SIG-M5 (cell line): ENCODE results near the gene URM1.
"Not testable (repeated sequence)": the region's sequence is repeated elsewhere in the genome, so short reads cannot be mapped to it uniquely, and the experiment has no call there.

Experiments
- DNase-seq: peaks from one replicate; lab custom pipeline; 2025; lab: John Stamatoyannopoulos, UW

The URM1 gene

DNA sequence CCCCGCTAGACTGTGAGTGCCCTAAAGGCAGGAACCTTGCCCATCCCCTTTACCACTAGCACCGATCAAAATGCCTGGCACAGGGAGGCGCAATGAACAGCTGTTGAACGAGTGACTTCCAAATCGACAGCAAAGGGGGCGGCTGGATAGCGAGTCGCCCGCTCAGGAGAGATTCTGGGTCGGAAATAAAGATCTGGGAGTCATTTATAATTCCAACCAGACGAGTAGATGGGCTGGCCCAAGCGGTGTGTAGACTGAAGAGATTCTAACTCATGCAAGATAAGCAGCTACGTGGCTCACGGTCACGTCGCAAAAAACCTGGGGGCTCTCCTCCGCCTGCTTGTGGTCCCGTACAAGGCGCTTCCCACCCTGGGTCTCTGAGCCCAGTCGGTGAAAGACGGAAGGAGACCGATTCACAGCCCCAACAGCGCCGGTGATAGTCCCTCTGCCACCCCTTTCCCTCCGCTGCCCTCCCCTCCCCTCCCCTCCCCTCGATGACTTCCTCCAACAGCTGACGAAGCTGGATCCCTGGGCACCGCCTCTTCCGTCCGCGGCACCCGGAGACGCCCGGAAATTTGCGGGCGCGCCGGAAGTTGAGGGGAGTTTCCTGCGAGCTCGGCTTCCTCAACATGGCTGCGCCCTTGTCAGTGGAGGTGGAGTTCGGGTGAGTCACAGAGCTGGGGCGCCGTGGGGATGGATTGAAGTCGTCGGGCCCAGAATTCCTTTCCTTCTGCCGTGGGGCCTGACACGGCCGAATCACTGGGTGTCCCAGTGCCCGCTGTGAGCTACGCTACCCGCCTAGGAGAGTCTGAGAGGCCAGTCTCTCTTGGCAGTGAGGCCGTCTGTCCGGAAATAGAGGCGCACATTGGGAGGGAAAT, at the start of gene URM1:
URM1 (plus strand) TSS at position 623 of the 878 bp plus-strand sequence; CDS start at position 630, 7 bp downstream.
- DNase-seq, result peak; percentile 76

DNA sequence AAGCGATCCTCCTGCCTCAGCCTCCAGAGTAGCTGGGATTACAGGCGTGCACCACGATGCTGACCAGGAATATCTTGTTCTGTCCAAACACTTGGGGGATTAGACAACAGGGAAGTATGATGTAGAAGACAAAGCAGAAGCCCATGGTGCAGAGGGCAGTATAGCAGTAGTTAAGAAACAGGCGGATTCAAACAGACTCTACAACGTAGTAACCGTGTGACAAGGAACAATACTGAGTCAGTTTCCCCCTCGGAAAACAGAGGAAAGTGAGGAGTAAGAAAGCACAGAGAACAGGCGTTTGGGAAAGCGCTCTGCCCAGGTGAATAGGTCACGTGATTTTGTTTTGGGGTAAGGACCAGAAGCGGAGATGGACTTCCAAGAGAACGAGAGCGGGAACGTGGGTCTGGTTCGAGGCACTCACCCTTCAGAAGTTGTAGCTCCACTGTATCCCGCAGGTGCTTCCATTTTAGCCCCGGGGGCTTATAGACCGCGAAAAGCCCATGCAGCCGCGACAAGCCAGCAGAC, 49.2 kb upstream of the URM1 start:
- no peak for DNase-seq

DNA sequence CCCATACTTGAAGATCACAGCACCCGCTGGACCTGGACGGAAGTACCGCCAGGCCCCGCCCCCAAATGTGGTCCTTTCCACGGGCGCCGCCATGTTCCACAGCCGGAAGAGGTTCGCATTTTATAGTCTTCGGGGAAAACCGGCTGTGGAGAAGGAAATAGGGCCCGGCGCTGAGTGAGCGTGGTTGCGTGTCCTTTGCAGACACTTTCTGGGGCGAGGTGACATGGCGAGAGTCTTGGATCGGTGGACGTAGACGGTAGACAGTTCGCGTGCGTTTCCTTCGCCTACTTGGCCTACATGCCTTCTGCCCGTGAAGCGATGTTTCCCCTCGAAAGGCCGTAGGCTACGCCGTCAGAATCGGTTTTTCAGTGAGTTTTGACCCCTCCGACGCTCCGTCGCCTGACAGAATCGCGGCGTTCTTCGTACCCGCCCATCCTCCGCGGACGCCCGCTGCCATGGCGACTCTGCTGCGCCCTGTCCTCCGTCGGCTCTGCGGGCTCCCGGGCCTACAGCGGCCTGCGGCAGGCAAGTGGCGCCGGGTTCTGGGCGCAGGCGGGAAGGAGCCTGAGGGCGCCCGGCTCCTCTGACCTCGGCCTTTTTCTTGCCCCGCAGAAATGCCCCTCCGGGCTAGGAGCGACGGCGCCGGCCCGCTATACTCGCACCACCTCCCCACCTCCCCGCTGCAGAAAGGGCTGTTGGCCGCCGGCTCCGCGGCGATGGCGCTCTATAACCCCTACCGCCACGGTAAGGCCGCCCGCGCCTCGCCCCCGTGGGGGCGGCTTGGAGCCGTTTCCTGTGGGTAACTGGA, 48.6 kb upstream of the URM1 start, which contains the start of the genes COQ4 and TRUB2:
COQ4 (plus strand) TSS at position 436 of the 808 bp plus-strand sequence; CDS start at position 456, 20 bp downstream.
TRUB2 (minus strand) TSS at position 44 of the 808 bp plus-strand sequence; CDS start at position 5, 39 bp downstream.
- peak; percentile 60 for DNase-seq

DNA sequence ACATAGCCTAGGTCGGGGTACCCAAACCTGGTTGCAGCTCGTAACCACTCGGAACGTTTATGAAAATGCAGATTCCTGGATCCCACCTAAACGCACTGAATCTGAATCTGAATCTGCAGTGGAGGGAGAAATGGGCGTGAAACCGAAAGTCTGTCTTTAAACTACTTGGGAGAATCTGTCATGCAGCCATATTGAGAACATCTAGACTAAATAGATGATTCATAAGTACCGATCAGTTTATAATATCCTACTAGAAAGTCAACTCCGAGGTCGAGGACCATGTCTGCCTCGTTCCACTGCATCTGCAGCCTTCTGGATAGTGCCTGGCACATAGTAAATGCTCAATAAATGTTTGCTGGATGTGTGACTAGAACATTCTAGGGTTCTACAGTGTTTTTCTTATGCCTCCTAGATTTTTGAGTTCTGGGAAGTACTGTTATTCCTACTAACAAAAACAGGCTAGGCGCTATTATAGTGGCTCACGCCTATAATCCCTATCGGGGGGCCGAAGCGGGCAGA, 47.9 kb upstream of the URM1 start:
- DNase-seq, result no peak

DNA sequence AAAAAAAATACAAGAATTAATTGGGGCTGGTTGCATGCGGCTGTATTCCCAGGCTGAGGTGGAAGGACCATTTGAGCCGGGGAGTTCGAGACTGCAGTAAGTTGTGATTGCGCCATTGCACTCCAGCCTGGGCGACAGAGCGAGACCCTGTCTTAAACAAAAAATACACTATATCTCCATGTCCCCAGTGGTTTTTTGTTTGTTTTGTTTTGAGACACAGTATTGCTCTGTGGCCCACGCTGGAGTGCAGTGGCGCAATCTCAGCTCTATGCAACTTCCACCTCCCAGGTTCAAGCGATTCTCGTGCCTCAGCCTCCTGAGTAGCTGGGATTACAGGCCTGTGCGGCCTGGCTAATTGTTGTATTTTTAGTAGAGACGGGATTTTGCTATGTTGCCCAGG, 47.4 kb upstream of the URM1 start:
- DNase-seq, result no peak

DNA sequence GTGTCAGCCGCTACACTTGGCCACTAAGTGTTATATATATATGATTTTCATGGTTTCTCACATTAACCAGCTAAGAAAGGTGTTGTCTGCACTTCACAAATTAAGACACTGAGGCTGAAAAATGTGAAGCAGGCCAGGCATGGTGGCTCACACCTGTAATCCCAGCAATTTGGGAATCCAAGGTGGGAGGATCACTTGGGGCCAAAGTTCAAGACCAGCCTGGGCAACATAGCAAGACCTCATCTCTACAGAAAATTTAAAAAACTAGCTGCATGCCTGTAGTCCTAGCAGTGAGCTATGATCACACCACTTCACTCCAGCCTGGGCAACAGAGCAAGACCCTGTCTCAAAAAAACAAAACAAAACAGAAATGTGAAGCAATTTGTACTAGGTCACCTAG, 46.8 kb upstream of the URM1 start:
- DNase-seq, result no peak

DNA sequence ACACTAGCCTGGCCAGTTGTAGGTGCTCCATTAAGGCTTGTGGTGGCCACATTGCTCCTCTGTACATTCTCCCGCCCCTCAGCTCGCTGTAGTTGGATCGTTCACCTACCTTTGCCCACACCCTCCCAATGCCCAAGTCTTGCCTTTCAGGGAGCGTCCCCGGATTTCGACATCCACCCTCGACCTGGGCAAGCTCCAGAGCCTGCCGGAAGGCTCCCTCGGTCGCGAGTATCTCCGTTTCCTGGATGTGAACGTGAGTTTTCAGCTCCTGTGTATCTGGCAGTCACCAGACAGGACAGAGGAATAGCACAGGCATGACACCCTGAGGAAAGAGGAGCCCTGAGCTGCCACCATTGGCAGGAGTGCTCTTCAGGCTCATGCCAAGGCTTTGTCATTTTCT, 45.5 kb upstream of the URM1 start:
- DNase-seq, result no peak

DNA sequence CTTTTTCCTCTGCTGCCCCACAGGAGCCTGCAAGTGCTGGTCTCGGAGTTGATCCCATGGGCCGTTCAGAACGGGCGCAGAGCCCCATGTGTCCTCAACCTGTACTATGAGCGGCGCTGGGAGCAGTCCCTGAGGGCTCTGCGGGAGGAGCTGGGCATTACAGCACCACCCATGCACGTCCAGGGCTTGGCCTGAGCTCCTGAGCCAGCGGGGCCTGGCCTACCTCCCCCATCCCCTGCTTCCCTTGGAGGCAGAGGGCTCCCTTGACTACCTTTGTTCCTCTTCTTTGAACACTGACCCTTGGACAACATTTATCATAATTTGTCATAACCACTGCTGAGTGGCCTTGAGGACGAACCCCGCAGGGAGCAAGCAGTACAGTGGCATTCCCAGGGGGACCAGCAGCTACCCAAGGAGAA, 37.7 kb upstream of the URM1 start:
- DNase-seq, result no peak

DNA sequence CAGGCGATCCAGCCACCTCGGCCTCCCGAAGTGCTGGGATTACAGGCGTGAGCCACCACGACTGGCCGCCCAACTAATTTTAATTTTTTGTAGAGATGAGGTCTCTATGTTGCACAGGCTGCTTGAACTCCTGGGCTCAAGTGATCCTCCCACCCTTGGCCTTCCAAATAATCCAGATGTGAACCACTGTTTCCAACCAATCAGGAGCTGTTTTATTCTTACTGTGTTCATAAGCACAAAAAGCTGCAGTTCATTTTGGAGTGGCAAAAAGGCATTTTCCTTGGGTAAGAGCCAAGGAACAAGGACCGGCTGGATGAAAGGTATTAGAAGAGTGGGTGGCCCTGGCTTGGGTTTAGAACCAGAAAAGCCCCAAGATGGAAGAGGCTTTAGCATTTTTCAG, 36.0 kb upstream of the URM1 start:
- DNase-seq, result no peak

DNA sequence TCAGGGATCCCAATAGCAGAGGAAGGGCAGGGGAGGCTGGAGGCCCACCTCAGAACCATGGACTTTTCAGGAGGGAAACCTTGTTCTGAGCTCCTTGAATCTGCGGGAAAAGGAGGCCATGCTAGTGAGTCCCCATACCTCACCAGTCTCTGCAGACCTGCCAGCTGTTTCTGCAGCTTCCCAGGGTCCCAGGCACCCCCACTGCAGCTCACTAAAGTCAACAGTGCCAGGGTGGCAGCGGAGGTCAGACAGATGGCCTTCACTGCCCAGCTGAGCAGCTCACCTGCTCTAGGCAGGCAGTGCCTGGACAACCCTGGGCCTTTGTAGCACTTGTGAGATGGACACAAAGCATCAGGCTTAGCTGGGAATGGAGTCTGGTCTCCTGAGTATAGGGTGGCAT, 35.3 kb upstream of the URM1 start:
- DNase-seq, result no peak

DNA sequence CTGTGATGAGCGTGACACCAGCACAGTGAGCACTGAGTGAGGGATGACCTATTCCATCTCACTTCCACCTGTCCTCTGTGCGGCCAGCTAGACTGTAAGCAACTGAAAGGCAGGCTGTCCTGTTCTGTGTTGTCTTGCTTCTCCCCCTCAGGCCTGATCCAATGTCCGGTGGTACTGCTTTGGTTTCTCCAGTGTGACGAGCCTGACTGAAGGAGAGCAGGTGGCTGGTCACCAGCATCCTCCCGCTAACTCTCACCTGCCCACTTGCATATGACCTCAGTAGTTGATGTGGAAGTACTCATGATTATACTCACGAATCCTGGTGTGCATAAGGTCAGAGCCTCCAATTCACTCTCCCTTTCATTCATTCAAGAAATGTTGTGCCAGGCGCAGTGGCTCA, 33.2 kb upstream of the URM1 start:
- no peak for DNase-seq

DNA sequence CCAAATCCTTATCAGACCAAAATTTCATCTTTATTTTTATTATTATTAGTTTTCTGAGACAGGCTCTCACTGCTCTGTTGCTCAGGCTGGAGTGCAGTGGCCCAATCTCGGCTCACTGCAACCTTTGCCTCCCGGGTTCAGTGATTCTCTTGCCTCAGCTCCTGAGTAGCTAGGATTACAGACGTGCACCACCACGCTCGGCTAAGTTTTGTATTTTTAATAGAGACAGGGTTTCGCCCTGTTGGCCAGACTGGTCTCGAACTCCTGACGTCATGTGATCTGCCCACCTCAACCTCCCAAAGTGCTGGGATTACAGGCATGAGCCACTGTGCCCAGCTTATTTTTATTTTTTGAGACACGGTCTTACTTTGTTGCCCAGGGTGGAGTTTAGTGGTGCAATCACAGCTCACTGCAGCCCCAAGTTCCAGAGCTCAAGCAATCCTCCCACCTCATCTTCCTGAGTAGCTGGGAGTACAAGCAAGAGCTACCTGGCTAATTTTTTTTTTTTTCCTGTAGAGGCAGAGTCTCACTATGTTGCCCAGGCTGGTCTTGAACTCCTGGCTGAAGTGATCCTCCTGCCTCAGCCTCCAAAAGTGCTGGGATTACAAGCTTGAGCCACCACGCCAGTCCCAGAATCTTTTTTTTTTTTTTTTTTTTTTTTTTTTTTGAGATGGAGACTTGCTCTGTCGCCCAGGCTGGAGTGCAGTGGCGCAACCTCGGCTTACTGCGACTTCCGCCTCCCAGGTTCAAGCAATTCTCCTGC, 32.1 kb upstream of the URM1 start:
- not testable (repeated sequence) for DNase-seq

DNA sequence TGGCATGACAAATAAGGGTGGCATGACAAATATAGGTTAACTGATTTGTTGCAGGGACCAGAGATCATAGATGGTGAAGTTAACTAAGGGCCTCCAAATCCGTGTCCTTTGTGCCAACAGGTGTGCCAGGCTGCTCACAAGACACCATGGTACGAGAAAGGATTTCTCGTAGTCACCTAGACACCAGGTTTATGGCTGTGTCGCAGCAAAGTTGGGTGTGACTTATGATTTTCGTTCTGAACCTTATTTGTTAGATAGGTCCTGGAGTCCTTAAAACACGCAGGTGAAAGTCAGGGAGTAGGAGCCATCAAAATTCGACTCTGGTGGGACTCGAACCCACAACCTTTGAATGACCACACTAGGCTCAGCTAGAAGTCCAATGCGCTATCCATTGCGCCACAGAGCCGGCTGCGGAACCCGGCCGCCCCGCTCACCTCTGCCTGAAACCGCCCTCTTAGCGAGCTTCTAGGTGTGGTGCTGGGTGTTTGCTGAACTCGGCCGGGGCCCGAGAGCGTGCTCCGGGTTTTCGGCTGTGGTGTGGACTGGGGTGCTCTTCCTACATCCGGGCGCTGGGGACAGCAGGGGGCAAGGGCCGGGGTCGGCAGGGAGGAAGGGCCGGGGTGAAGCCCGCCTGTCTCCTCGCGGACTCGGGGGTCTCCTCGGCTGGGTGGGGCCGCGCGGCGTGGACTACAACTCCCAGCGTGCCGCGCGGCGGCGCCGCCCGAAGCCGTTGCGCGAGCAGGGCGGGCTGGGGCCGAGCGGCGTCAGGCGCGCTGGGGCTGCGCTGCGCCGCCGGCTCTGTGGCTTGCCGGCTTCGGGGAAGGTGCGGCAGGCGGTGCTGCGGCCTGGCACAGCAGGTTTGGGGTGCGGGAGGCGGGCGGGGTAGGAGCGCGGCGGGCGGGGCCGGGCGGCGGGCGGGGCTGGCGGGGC, 31.1 kb upstream of the URM1 start, which contains the start of gene SLC27A4:
SLC27A4 (plus strand) TSS at position 767 of the 930 bp plus-strand sequence. CDS start 2,606 bp downstream, outside the sequence.
- no peak for DNase-seq

DNA sequence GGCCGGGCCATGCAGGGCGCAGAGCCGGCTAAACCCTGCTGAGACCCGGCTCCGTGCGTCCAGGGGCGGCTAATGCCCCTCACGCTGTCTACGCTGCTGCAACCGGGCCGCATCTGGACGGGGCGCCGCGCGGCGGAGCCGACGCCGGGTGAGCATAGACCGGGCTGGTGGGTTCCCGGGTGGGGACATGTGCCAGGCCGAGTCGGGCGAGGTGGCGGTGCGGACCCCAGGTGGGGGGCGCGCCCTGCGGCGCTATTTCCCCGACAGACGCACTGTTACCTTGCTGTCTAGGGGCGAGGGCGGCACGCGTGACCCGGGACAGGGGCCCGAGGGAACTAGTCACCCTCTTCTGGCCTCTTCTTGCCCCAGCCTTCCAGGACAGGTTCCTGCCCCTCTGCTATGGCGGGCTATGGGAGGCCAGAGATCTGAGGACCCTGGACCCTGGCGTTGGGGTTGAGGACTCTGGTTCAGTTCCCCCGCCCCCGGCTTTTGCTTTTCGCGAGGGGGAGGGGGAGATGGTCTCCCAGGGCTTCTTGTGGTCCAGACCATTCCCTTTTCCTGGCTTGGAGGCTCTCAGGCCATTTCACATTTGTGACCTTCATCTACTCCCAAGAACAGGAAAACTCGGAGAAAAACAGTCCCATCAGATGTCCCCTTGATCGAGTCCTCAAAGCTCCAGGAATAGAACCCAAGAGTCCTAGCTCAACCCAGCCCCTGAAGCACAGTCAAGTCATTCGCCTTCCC, 30.3 kb upstream of the URM1 start:
- no peak for DNase-seq

DNA sequence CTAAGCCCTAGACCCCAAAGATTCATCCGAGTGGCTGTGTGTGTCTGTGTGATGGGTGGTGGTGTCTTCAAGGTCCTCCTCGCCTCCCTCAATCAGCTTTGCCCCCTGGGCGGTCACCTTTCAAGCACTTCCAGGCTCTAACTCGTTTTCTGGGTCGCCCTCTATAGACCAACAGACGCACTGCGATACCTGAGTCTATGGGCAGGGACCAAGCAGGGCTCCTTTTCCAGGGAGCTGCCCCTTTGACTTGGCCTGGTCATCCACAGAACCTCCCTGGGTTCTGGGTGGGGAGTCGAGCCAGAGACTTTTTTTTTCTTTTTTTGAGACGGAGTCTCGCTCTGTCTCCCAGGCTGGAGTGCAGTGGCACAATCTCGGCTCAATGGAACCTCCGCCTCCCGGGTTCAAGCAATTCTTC, 29.7 kb upstream of the URM1 start:
- no peak for DNase-seq

DNA sequence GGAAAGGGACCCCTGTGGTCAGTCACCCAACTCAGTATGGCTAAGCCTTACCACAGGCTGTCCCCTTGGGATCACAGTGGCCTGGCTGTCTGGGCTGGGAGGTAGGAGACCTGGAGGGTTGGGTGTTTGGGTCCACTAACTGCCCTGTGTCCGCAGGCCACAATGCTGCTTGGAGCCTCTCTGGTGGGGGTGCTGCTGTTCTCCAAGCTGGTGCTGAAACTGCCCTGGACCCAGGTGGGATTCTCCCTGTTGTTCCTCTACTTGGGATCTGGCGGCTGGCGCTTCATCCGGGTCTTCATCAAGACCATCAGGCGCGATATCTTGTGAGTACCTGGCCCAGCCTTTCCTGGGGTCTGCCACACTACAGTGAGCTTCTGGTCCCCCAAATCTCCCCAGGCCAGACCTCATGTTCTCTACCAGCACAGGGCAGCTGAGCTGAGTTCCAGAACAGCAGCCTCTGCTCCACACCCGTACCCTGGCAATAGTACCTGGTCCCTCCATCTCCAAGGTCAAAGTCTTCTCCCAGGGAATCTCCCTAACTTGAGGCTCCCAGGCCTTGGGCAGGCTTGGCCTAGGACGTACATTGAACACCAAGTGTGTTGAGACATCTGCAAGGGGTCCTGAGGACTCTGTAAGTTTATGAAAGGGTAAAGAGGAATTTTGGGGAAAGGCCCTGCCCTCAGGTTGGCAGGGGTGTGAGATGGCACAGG, 28.0 kb upstream of the URM1 start:
- no peak for DNase-seq

DNA sequence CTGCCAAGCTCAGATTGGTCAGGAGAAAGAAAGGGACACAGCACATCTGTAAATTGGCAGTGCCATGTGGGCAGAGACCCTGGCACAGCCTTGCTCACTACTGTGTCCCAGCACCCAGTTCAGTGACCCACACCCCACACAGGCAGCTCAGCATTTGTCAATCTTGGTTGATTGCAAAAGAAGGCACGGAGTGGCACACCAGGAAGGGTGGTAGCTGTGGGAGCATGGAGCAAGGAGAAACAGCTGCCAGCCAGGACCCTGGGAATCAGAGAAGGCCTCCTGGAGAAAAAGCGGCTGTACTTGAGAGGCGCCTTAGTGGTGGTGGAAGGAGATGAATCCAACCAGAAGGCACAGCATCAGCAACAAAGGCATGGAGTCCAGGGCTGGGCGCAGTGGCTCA, 27.3 kb upstream of the URM1 start:
- no peak for DNase-seq

DNA sequence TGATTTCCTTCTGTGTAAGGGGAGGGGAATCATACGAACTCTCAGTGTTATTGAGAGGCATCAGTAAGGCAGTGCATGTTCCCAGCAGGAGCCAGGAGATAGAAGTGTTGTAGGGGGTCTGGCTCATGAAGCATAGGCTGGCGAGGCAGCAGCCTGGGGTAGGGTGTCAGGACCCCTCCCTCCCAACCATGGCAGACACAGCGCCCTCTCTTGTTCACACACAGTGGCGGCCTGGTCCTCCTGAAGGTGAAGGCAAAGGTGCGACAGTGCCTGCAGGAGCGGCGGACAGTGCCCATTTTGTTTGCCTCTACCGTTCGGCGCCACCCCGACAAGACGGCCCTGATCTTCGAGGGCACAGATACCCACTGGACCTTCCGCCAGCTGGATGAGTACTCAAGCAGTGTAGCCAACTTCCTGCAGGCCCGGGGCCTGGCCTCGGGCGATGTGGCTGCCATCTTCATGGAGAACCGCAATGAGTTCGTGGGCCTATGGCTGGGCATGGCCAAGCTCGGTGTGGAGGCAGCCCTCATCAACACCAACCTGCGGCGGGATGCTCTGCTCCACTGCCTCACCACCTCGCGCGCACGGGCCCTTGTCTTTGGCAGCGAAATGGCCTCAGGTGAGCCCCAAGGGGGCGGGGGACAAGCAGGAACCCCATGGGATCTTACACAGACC, 26.1 kb upstream of the URM1 start:
- no peak for DNase-seq
